Spleen (tissue), 7 donors: ENCODE measurements around the gene UST.

ENCODE experiments used
- CTCF ChIP-seq, 11 experiments: fragments of 200-600 bp in 7 of 11; fragments of 450-650 bp in 4 of 11; sonication (generic) in 4 of 11; IDR thresholded peaks in 8 of 11; conservative IDR thresholded peaks in 3 of 11; 1 replicate in 7 of 11; 2 replicates in 4 of 11; pipeline versions ENCODE4 v1.4.0 to v1.8.0; 2016 to 2021; ENCODE audit warnings: antibody characterized with exemption in 11 of 11, inconsistent platforms in 4 of 11, mild to moderate bottlenecking in 1 of 11
- POLR2A ChIP-seq, 3 donors: fragments of 450-650 bp; IDR thresholded peaks; one replicate each; pipeline ENCODE4 v1.5.1; 2017; ENCODE audit warnings: antibody characterized with exemption in 3 of 3, mild to moderate bottlenecking in 1 of 3
- POLR2AphosphoS5 ChIP-seq, 3 donors: sonication (generic); formaldehyde crosslinking; IDR thresholded peaks; one replicate each; pipeline ENCODE4 v1.5.1; 2017; ENCODE audit warnings: antibody characterized with exemption in 3 of 3
- donor health status: DM: no; HTN: no; CAD: no; lungs with moderate emphysema.
- donor health status: DM: no; HTN: no; CAD: no.
- donor health status: DM: no; HTN: no; CAD: no.

GRCh38 chr6:148964467-148964866 is 217.6 kb downstream of the UST start:
- TF ChIP-seq CTCF (IDR thresholded peaks at IDR 0.05 in 8 of 11, conservative IDR thresholded peaks at IDR 0.05 in 3 of 11), result no peak
- TF ChIP-seq POLR2AphosphoS5 (IDR thresholded peaks at IDR 0.05), result no peak
- TF ChIP-seq POLR2A (IDR thresholded peaks at IDR 0.05), result no peak
